Nephron (organoid): Measurements from ENCODE around the gene TSBP1.

Experiments used
- H3K27ac Mint-ChIP-seq, 3 experiments: 2 replicates each; pipeline ENCODE4 v1.8.0; 2020; ENCODE audit warnings: mixed read lengths in 3 of 3, mild to moderate bottlenecking in 2 of 3, moderate library complexity in 1 of 3
- H3K27me3 Mint-ChIP-seq: 2 replicates; pipeline ENCODE4 v1.8.0; 2021; ENCODE audit warnings: low read depth, mild to moderate bottlenecking, moderate library complexity, mixed read lengths
- H3K36me3 Mint-ChIP-seq: 2 replicates; pipeline ENCODE4 v1.8.0; 2020; ENCODE audit warnings: low read depth, mixed read lengths
- H3K4me1 Mint-ChIP-seq: 2 replicates; pipeline ENCODE4 v1.8.0; 2020; ENCODE audit warnings: mixed read lengths
- H3K4me3 Mint-ChIP-seq, 3 experiments: 2 replicates each; pipeline ENCODE4 v1.8.0; 2020; ENCODE audit warnings: mild to moderate bottlenecking in 3 of 3, mixed read lengths in 3 of 3, moderate library complexity in 2 of 3
- H3K9me3 Mint-ChIP-seq: 2 replicates; pipeline ENCODE4 v1.8.0; 2020; ENCODE audit warnings: mixed read lengths
- TF ChIP-seq, protein P1 (sequence below), 3 experiments: fragments of 200-600 bp; sonication (generic); IDR thresholded peaks; one replicate each; pipeline ENCODE4 v1.5.0; 2021; ENCODE audit warnings: antibody characterized with exemption in 3 of 3; ENCODE audit not compliant: unreplicated experiment in 3 of 3

TSBP1 gene

DNA sequence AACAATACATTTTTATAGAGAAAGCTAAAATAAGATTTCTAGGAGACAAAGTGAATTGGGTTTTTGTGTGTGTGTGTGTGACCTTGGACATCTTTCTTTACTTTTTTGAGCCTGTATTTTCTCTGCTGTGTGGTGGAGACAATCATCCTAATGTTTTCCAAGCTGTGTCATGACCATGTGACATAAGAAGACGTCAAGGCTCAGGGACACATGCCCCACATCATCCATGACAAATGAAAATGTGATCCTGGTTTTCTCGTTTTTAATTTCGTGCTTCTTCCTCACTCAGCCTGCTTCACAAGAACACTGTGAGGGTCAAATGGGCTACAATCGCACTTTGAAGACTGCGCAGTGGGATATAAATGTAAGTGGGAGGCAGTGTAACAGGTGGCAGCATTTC, 39.2 kb upstream of the TSBP1 start:
- Mint-ChIP-seq H3K4me1 (peaks cover 5% of the 10 kb centered on the region), H3K4me3 (no peak overlapping the region), H3K9me3 (no peaks in the 10 kb centered on the region), H3K27ac (no peak overlapping the region), H3K36me3 (no peaks in the 10 kb centered on the region), H3K27me3 (peaks cover 67% of the 10 kb centered on the region)
- TF ChIP-seq, protein P1, sequence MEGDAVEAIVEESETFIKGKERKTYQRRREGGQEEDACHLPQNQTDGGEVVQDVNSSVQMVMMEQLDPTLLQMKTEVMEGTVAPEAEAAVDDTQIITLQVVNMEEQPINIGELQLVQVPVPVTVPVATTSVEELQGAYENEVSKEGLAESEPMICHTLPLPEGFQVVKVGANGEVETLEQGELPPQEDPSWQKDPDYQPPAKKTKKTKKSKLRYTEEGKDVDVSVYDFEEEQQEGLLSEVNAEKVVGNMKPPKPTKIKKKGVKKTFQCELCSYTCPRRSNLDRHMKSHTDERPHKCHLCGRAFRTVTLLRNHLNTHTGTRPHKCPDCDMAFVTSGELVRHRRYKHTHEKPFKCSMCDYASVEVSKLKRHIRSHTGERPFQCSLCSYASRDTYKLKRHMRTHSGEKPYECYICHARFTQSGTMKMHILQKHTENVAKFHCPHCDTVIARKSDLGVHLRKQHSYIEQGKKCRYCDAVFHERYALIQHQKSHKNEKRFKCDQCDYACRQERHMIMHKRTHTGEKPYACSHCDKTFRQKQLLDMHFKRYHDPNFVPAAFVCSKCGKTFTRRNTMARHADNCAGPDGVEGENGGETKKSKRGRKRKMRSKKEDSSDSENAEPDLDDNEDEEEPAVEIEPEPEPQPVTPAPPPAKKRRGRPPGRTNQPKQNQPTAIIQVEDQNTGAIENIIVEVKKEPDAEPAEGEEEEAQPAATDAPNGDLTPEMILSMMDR (IDR thresholded peaks at IDR 0.05; ENCODE audit: unreplicated experiment in 3 of 3), result no peak

DNA sequence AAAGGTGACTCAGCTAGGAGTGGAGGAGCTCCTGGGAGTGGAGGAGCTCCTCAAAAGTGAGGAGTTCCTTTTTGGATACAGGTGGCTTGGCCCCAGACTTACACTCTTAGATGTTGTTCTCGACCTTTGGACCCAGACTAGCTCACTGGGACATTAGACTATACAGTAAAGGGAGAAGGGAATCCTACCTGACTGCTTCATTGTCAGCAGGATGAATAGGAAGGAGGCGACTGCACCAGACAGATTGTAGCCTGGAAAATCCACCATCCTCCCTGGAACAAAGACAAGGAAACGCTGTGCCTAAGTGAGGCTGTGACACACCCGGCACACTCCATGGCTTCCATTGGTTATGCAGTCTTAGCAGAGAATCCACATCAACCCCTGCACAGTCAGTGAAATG, 35.2 kb upstream of the TSBP1 start, which contains the start of gene BTNL2:
BTNL2 (minus strand) TSS at position 325 of the 400 bp plus-strand sequence; CDS start at position 267, 58 bp downstream.
- Mint-ChIP-seq H3K36me3 (no peaks in the 10 kb centered on the region), H3K4me3 (no peak within 1 kb of the TSS), H3K27ac (no peak within 1 kb of the TSS), H3K27me3 (peaks cover 53% of the 10 kb centered on the region), H3K4me1 (no peaks in the 10 kb centered on the region), H3K9me3 (no peaks in the 10 kb centered on the region)
- TF ChIP-seq, protein P1 (IDR thresholded peaks at IDR 0.05; ENCODE audit: unreplicated experiment in 3 of 3), result no peak

DNA sequence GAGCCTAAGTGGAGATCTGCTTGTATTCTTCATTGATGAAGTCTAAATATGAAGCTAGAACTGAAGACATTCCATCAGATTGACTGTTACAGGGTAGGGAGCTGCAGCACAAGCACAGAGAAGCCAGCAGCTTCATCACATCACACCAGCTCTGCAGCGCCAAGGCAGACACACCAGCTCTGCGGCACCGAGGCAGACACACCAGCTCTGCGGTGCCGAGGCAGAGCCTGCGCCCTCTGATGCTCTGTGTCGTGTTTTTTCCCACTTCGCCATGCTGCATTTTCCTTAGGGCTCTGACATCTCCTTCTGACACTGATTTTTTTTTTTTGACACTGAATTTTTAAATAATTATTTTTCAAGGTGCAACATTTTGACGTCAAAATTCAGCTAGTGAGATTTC, 34.5 kb upstream of the TSBP1 start:
- TF ChIP-seq, protein P1 (IDR thresholded peaks at IDR 0.05; ENCODE audit: unreplicated experiment in 3 of 3), result no peak
- Mint-ChIP-seq H3K9me3 (no peaks in the 10 kb centered on the region), H3K27me3 (peaks cover 51% of the 10 kb centered on the region), H3K4me1 (no peaks in the 10 kb centered on the region), H3K27ac (no peak overlapping the region), H3K36me3 (no peaks in the 10 kb centered on the region), H3K4me3 (no peak overlapping the region)

DNA sequence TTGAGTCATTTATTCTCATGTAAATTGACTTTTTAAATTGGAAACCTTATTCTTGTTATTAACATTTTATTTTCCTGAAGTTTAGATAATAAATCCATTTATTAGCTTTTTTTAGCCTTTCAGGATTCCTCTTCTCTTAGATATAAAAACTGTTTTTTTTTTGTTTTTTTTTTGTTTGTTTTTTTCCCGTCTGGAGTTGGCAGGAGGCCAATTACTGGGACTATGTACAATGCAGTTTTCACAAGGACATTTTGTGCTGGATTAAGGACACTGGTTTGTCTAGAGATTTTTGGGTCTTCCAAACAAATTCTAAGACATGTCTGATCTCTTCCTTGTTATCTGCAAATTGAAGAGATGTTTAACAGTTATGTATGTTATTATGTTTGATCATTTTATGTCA, 34.0 kb upstream of the TSBP1 start:
- Mint-ChIP-seq H3K9me3 (no peaks in the 10 kb centered on the region), H3K36me3 (no peaks in the 10 kb centered on the region), H3K4me3 (no peak overlapping the region), H3K27ac (no peak overlapping the region), H3K4me1 (no peaks in the 10 kb centered on the region), H3K27me3 (peaks cover 47% of the 10 kb centered on the region)
- TF ChIP-seq, protein P1 (IDR thresholded peaks at IDR 0.05; ENCODE audit: unreplicated experiment in 3 of 3), result no peak

DNA sequence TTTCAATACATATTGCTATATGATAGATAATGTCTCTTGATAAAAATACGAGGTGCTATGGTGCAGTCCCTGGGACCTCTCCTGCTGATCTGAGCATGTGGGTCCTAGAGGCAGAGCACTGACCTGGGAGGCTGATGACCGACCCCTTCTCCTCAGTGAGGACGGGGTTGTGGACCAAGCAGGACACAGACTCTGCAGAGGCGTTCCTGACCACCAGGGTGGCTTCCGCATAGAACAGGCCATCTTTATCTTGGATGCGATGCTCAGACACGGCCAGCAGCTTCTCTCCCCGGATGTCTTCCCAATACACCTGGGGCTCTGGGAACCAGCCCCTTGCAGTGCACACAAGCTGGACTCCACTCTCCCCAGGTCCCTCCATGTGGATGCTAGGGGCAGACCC, 31.1 kb upstream of the TSBP1 start:
- no peaks in the 10 kb centered on the region for H3K36me3 Mint-ChIP-seq
- H3K4me3 Mint-ChIP-seq, result no peak overlapping the region
- no peak overlapping the region for H3K27ac Mint-ChIP-seq
- H3K27me3 Mint-ChIP-seq, result peaks cover 35% of the 10 kb centered on the region
- H3K4me1 Mint-ChIP-seq, result no peaks in the 10 kb centered on the region
- TF ChIP-seq, protein P1 (IDR thresholded peaks at IDR 0.05; ENCODE audit: unreplicated experiment in 3 of 3), result no peak
- no peaks in the 10 kb centered on the region for H3K9me3 Mint-ChIP-seq

DNA sequence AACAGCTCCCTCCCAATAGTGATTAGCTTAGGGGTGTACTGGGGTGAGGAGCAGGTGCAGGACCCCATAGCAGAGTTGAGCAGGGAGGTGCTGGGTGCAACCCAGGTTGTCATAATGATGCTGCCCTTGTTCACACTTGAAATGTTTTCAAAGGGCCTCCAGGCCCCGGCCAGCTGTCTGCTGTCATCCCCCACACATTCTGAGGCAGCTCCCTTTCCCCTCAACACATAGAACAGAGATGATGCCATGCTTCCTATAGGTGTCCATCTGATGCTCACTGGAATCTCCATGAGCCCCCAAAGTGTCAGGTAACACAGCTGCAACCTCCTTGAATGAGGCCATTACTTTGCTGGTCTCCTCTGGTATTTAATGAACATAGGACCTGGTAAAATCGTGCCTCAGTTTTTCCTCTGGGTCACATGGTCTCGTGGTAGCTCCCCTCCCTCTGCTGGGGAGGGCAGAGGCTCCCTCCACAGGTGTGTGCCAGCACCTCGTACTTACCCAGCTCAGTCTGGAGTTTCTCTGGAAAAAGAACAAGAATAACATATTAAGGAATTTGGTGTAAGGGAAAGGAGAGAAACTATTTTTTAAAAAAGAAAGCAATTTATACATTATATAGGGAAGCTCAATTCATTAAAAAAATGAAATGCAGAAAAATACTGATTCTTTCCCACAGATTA, 29.7 kb upstream of the TSBP1 start:
- no peaks in the 10 kb centered on the region for H3K9me3 Mint-ChIP-seq
- peaks cover 25% of the 10 kb centered on the region for H3K27me3 Mint-ChIP-seq
- H3K4me3 Mint-ChIP-seq, result no peak overlapping the region
- no peaks in the 10 kb centered on the region for H3K4me1 Mint-ChIP-seq
- H3K27ac Mint-ChIP-seq, result no peak overlapping the region
- H3K36me3 Mint-ChIP-seq, result no peaks in the 10 kb centered on the region
- TF ChIP-seq, protein P1 (IDR thresholded peaks at IDR 0.05; ENCODE audit: unreplicated experiment in 3 of 3), result no peak
